ENCODE data around the gene SLC4A7. TPM values are rescaled to one million over a fixed set of nuclear protein-coding genes. Genes with fewer than 3 reads are reported as not detected.

Gene SLC4A7
- total RNA-seq, 1 donor from 2014 or later: 12.2 TPM

- peaks cover 5% of the 10 kb centered on the region for H3K4me1 ChIP-seq
- no peak overlapping the region for H3K27ac ChIP-seq (replicated peaks)
- no peaks in the 10 kb centered on the region for H3K36me3 ChIP-seq
- no peak for DNase-seq
- intact Hi-C loops (cut with micrococcal nuclease): no loop called here
- no peaks in the 10 kb centered on the region for H3K9me3 ChIP-seq (replicated peaks)
- TF ChIP-seq, protein P1, sequence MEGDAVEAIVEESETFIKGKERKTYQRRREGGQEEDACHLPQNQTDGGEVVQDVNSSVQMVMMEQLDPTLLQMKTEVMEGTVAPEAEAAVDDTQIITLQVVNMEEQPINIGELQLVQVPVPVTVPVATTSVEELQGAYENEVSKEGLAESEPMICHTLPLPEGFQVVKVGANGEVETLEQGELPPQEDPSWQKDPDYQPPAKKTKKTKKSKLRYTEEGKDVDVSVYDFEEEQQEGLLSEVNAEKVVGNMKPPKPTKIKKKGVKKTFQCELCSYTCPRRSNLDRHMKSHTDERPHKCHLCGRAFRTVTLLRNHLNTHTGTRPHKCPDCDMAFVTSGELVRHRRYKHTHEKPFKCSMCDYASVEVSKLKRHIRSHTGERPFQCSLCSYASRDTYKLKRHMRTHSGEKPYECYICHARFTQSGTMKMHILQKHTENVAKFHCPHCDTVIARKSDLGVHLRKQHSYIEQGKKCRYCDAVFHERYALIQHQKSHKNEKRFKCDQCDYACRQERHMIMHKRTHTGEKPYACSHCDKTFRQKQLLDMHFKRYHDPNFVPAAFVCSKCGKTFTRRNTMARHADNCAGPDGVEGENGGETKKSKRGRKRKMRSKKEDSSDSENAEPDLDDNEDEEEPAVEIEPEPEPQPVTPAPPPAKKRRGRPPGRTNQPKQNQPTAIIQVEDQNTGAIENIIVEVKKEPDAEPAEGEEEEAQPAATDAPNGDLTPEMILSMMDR (IDR thresholded peaks at IDR 0.05; ENCODE audit: borderline replicate concordance): no peak
- H3K4me3 ChIP-seq: no peak overlapping the region
- no peaks in the 10 kb centered on the region for H3K27me3 ChIP-seq (ENCODE audit: low read depth)
These were observed 129.5 kb downstream of the SLC4A7 start for GRCh38 chr3:27354588-27355203.

GRCh38 chr3:27354161-27354560, 130.0 kb downstream of the SLC4A7 start:
- intact Hi-C loops (cut with micrococcal nuclease): no loop called here
- Histone ChIP-seq H3K27ac (replicated peaks) (no peak overlapping the region), H3K36me3 (no peaks in the 10 kb centered on the region), H3K9me3 (replicated peaks) (no peaks in the 10 kb centered on the region), H3K4me3 (no peak overlapping the region), H3K27me3 (ENCODE audit: low read depth) (no peaks in the 10 kb centered on the region), H3K4me1 (peaks cover 10% of the 10 kb centered on the region)
- DNase-seq: no peak
- TF ChIP-seq, protein P1 (IDR thresholded peaks at IDR 0.05; ENCODE audit: borderline replicate concordance): no peak

GRCh38 chr3:27353221-27353620, 131.0 kb downstream of the SLC4A7 start:
- H3K27me3 ChIP-seq (ENCODE audit: low read depth): no peaks in the 10 kb centered on the region
- intact Hi-C loops (cut with micrococcal nuclease): no loop called here
- no peak overlapping the region for H3K4me3 ChIP-seq
- H3K36me3 ChIP-seq: no peaks in the 10 kb centered on the region
- peaks cover 12% of the 10 kb centered on the region for H3K4me1 ChIP-seq
- H3K9me3 ChIP-seq (replicated peaks): no peaks in the 10 kb centered on the region
- H3K27ac ChIP-seq (replicated peaks): no peak overlapping the region
- no peak for DNase-seq
- TF ChIP-seq, protein P1 (IDR thresholded peaks at IDR 0.05; ENCODE audit: borderline replicate concordance): no peak

DNA sequence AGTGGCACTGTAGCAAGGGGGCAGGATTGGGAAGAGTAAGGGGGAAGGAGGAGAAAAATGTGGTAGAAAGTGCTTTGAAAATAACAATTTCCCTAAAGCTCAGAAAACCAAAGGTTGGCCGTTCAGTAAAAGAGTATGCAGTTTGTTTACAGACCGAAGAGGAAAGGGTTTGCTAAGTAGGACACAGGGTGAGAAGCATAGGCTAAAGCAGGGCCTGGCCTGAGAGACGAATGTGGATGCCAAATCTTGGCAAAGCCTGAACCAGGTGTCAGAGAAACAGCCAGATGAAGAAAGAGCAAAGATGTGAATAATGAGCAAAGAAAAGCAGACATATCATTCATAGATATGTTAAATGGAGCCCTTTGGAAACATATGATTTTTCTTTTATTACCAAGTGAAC, 132.1 kb downstream of the SLC4A7 start:
- no peak overlapping the region for H3K4me3 ChIP-seq
- no peaks in the 10 kb centered on the region for H3K36me3 ChIP-seq
- intact Hi-C loops (cut with micrococcal nuclease): no loop called here
- H3K4me1 ChIP-seq: peaks cover 12% of the 10 kb centered on the region
- TF ChIP-seq, protein P1 (IDR thresholded peaks at IDR 0.05; ENCODE audit: borderline replicate concordance): no peak
- H3K27ac ChIP-seq (replicated peaks): no peak overlapping the region
- DNase-seq: no peak
- H3K27me3 ChIP-seq (ENCODE audit: low read depth): no peaks in the 10 kb centered on the region
- no peaks in the 10 kb centered on the region for H3K9me3 ChIP-seq (replicated peaks)

GRCh38 chr3:27349832-27350231, 134.4 kb downstream of the SLC4A7 start:
- H3K4me1 ChIP-seq: peaks cover 12% of the 10 kb centered on the region
- no peak for DNase-seq
- H3K27ac ChIP-seq (replicated peaks): peak overlapping the region; percentile 86
- intact Hi-C loops (cut with micrococcal nuclease): no loop called here
- no peaks in the 10 kb centered on the region for H3K36me3 ChIP-seq
- TF ChIP-seq, protein P1 (IDR thresholded peaks at IDR 0.05; ENCODE audit: borderline replicate concordance): no peak
- H3K4me3 ChIP-seq: no peak overlapping the region
- no peaks in the 10 kb centered on the region for H3K9me3 ChIP-seq (replicated peaks)
- no peaks in the 10 kb centered on the region for H3K27me3 ChIP-seq (ENCODE audit: low read depth)
